ENCODE data around the gene BRD7.

DNA sequence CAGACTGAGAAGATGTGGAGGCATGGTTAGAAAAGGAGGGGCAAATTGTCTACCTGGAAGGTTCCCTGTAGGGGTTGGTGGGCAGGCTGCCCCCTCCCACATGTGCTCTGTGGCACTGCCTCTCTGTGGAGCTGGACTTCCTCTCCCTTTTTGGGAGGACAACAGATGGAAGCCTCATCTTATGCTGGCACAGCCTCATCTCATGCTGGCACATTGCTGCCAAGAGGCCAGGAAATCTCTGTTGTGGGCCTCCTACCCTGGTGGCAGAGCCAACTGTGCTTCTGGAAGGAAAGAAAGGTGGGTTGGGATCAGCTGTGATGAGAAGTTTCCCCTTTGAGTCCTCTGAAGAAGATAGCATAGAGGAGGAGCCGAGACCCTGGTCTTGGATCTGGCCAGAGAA, 19.7 kb upstream of the BRD7 start:
- TF ChIP-seq, protein P1, sequence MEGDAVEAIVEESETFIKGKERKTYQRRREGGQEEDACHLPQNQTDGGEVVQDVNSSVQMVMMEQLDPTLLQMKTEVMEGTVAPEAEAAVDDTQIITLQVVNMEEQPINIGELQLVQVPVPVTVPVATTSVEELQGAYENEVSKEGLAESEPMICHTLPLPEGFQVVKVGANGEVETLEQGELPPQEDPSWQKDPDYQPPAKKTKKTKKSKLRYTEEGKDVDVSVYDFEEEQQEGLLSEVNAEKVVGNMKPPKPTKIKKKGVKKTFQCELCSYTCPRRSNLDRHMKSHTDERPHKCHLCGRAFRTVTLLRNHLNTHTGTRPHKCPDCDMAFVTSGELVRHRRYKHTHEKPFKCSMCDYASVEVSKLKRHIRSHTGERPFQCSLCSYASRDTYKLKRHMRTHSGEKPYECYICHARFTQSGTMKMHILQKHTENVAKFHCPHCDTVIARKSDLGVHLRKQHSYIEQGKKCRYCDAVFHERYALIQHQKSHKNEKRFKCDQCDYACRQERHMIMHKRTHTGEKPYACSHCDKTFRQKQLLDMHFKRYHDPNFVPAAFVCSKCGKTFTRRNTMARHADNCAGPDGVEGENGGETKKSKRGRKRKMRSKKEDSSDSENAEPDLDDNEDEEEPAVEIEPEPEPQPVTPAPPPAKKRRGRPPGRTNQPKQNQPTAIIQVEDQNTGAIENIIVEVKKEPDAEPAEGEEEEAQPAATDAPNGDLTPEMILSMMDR (IDR thresholded peaks at IDR 0.05) = no peak
- TF ChIP-seq POLR2A (IDR thresholded peaks at IDR 0.05) = no peak

Data from Peyer's patch (tissue), 4 donors.